Activated CD4-positive, alpha-beta T cell treated with anti-CD3 and anti-CD28 coated beads for 24 hours (primary cell): ENCODE results near the gene CYP2B6.
"Not testable (repeated sequence)": the region's sequence is repeated elsewhere in the genome, so short reads cannot be mapped to it uniquely, and the experiment has no call there.

Source experiments
- DNase-seq, 2 donors: peaks; one replicate each; pipeline ENCODE4 v3.0.0-alpha.2; 2020; ENCODE audit warnings: low read depth in 2 of 2

CYP2B6 gene

GRCh38 chr19:40990972-40991381 lies at the start of gene CYP2B6:
Gene CYP2B6 (plus strand): TSS chr19:40991282. CDS start chr19:40991306, 24 bp downstream.
- DNase-seq = no peak

GRCh38 chr19:40941481-40942219 lies 49.4 kb upstream of the CYP2B6 start:
- DNase-seq = no peak

- no peak for DNase-seq
Measured at GRCh38 chr19:40945645-40946044, 45.4 kb upstream of the CYP2B6 start.

GRCh38 chr19:40947114-40947513 lies 44.0 kb upstream of the CYP2B6 start:
- DNase-seq = no peak

- no peak for DNase-seq
Measured at GRCh38 chr19:40947573-40947972, 43.5 kb upstream of the CYP2B6 start.

GRCh38 chr19:40948580-40949299 lies 42.3 kb upstream of the CYP2B6 start:
- no peak for DNase-seq

- DNase-seq = no peak
Measured at GRCh38 chr19:40954573-40954972, 36.5 kb upstream of the CYP2B6 start.

GRCh38 chr19:40959338-40959737 lies 31.7 kb upstream of the CYP2B6 start:
- DNase-seq = no peak

- no peak for DNase-seq
Measured at GRCh38 chr19:40960062-40960685, 30.9 kb upstream of the CYP2B6 start.

- DNase-seq = no peak
Measured at GRCh38 chr19:40960780-40961179, 30.3 kb upstream of the CYP2B6 start.

- no peak for DNase-seq
Measured at GRCh38 chr19:40962460-40962961, 28.6 kb upstream of the CYP2B6 start.

- not testable (repeated sequence) for DNase-seq
Measured at GRCh38 chr19:40964361-40964760, 26.7 kb upstream of the CYP2B6 start.

GRCh38 chr19:40965351-40965750 lies 25.7 kb upstream of the CYP2B6 start:
- not testable (repeated sequence) for DNase-seq

GRCh38 chr19:40966591-40966990 lies 24.5 kb upstream of the CYP2B6 start:
- not testable (repeated sequence) for DNase-seq

- not testable (repeated sequence) for DNase-seq
Measured at GRCh38 chr19:40968065-40968464, 23.0 kb upstream of the CYP2B6 start.

GRCh38 chr19:40969721-40970120 lies 21.4 kb upstream of the CYP2B6 start:
- DNase-seq = not testable (repeated sequence)

- DNase-seq = not testable (repeated sequence)
Measured at GRCh38 chr19:40970396-40971345, 20.4 kb upstream of the CYP2B6 start.

GRCh38 chr19:40974633-40975037 lies 16.4 kb upstream of the CYP2B6 start:
- peak; percentile 72 to 73 for DNase-seq

GRCh38 chr19:40976134-40976533 lies 14.9 kb upstream of the CYP2B6 start:
- no peak for DNase-seq

- no peak for DNase-seq
Measured at GRCh38 chr19:40976724-40977123, 14.4 kb upstream of the CYP2B6 start.

GRCh38 chr19:40979759-40980158 lies 11.3 kb upstream of the CYP2B6 start:
- not testable (repeated sequence) for DNase-seq
